Measurements from ENCODE around the gene ZNF385D.

Gene ZNF385D

GRCh38 chr3:21645121-21645897, 105.7 kb downstream of the ZNF385D start:
- TF ChIP-seq CTCF (IDR thresholded peaks at IDR 0.05): no peak
- H3K4me3 ChIP-seq: peak overlapping the region; percentile 52
- H3K27ac ChIP-seq: peak overlapping the region; percentile 64 to 83
- DNase-seq (ENCODE audit: low spot score): peak; percentile 84

- TF ChIP-seq CTCF (IDR thresholded peaks at IDR 0.05): no peak
- H3K4me3 ChIP-seq: no peak overlapping the region
- H3K27ac ChIP-seq: peak overlapping the region; percentile 64 to 83
- DNase-seq (ENCODE audit: low spot score): no peak
These were observed 106.7 kb downstream of the ZNF385D start for GRCh38 chr3:21644268-21644667.

GRCh38 chr3:21643752-21644151, 107.3 kb downstream of the ZNF385D start:
- H3K27ac ChIP-seq: peak overlapping the region in 1 of 2 donors; percentile 83
- H3K4me3 ChIP-seq: no peak overlapping the region
- DNase-seq (ENCODE audit: low spot score): no peak
- TF ChIP-seq CTCF (IDR thresholded peaks at IDR 0.05): no peak

GRCh38 chr3:21642433-21642832, 108.6 kb downstream of the ZNF385D start:
- DNase-seq (ENCODE audit: low spot score): no peak
- H3K27ac ChIP-seq: no peak overlapping the region
- no peak for TF ChIP-seq CTCF (IDR thresholded peaks at IDR 0.05)

GRCh38 chr3:21641959-21642358, 109.1 kb downstream of the ZNF385D start:
- no peak overlapping the region for H3K4me3 ChIP-seq
- no peak overlapping the region for H3K27ac ChIP-seq
- TF ChIP-seq CTCF (IDR thresholded peaks at IDR 0.05): no peak
- no peak for DNase-seq (ENCODE audit: low spot score)

More at GRCh38 chr3:21642433-21642832, 108.6 kb downstream of the ZNF385D start:
- no peak overlapping the region for H3K4me3 ChIP-seq

GRCh38 chr3:21638488-21638887, 112.5 kb downstream of the ZNF385D start:
- TF ChIP-seq CTCF (IDR thresholded peaks at IDR 0.05): no peak
- Histone ChIP-seq H3K4me3 (no peak overlapping the region), H3K27ac (no peak overlapping the region)
- no peak for DNase-seq (ENCODE audit: low spot score)

- H3K4me3 ChIP-seq: no peak overlapping the region
- TF ChIP-seq CTCF (IDR thresholded peaks at IDR 0.05): no peak
These were observed 116.9 kb downstream of the ZNF385D start for GRCh38 chr3:21634112-21634511.

More at GRCh38 chr3:21634112-21634511, 116.9 kb downstream of the ZNF385D start:
- no peak for DNase-seq (ENCODE audit: low spot score)
- no peak overlapping the region for H3K27ac ChIP-seq
